GM19468 (cell line): ENCODE data around the gene TENM3.

Source experiments
- ATAC-seq: cut with Tn5 transposase; IDR thresholded peaks from one replicate; pipeline ENCODE4 v1.9.1; 2021; ENCODE audit warnings: mild to moderate bottlenecking, moderate library complexity, moderate number of reproducible peaks; ENCODE audit not compliant: unreplicated experiment; ENCODE audit errors: extremely low read depth

Gene TENM3

DNA sequence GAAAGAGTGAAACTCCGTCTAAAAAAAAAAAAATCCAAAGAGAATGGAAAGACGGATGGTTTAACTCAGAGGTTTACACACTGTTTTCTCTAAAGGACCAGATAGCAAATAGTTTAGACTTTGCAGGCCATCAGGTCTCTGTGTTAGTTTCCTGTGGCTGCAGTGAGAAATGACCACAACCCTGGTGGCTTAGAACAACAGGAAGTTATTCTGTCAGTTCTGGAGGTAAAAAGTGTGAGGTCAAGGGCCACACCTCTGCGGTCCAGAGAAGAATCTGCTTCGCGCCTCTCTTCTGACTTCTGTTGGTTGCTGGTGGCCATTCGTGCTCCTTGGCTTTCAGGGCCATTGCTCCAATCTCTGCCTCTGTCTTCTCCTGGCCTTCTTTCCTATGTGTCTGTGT, 76.9 kb downstream of the TENM3 start:
- ATAC-seq, result no peak

DNA sequence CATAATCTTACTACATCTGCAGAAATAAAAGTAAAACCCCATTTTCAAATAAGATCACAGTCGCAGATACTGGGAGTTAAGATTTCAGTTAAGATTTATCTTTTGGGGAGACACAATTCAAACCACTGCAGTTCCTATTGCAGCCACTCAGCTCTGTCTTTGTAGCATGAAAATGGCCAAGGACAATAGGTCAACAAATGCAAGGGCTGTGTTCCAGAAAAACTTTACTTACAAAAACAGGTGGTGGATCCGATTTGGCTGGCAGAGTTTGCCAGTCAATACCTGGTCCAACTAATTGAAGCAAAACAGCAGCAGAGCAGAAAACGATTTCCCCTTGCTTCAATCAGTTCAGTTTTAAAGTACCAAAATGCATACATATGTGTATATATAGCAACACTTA, 77.4 kb downstream of the TENM3 start:
- no peak for ATAC-seq

DNA sequence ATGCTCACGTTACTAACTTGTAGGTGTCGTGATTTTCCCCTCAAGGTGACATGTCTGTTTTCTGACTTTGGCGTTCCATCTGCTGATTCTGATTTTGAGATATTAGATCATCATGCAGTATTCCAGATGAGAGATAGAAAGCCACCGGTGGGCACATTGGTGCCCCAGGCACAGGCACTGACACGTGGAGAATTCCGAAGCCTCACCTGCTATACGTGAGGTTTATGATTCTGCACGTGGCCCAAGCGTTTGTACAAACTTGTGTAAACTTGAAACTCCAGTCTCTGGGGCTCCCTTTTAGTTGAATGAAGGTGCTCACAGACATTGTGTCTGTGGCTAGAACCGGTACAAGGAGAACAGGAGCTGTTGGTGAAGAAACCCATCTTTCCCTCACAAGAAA, 81.1 kb downstream of the TENM3 start:
- ATAC-seq, result no peak

DNA sequence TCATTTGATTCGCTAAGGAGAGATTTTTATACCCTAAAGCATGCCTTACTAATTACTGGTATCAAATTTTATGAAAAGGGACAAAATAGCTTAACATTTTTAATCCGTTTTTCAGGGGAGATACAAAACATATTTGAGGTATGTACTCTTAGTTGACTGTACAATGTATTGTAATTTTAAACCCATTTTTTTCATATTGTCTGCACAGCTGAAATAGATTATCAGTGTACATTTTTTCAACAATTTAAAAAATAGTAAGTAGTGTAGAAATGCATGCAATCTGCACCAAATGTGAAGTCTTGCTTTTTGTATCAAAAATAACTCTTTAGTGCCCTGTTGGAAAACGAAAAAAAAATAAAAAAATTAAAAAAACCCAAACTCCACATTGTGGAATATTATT, 82.2 kb downstream of the TENM3 start:
- no peak for ATAC-seq

DNA sequence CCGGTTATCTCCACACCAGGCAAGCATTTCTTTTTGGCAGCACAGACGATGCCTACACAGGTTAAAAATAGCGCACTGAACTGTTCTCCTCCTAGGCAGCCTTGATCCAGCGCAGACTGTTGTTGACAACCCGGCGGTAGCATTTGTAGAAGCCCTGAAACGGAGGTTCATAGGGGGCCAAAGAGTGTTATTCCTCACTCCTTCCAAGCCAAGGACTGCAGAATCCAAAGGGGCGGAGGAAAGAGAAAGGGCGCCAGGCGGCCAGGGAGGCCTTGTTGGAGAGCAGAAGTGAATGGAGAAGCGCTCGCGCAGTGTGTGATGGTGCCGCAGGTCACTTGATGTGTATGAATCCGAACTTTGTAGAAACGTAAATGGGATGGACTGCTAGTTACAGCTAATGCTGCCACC, 82.7 kb downstream of the TENM3 start:
- ATAC-seq, result no peak

DNA sequence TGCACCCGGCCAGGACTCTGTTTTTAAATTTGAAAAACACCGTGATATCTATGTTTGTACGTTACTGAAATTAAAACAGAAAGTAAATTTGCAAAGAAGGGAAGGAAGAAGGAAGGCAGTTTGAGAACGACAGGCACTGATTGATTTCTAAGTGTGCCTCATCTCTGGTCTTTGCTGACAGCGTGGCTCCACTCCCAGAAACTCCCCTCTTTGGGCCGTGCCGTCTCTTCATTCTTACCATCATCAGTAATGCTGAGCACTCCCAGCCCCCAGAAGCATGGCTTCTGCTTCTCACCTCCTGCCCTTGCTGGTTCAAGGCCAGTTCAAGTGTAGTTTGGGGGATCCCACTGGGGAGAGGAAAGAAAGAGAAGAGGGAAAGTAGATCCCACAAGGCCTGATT, 85.3 kb downstream of the TENM3 start:
- no peak for ATAC-seq

DNA sequence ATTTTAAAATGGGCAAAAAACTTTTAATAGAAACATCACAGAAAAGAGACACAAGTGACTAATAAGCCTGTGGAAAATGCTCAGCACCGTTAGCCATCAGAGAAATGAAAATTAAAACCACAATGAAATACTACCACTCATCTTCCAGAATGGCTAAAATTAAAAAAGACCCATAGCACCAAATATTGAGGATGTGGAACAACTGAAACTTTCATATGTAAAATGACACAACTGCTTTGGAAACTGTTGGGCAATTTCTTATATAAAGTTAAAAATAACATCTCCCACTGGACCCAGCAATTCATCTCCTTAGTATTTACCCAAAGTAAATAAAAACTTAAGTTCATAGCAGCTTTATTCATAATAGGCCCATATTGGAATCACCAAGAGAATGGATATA, 94.2 kb downstream of the TENM3 start:
- ATAC-seq, result no peak

DNA sequence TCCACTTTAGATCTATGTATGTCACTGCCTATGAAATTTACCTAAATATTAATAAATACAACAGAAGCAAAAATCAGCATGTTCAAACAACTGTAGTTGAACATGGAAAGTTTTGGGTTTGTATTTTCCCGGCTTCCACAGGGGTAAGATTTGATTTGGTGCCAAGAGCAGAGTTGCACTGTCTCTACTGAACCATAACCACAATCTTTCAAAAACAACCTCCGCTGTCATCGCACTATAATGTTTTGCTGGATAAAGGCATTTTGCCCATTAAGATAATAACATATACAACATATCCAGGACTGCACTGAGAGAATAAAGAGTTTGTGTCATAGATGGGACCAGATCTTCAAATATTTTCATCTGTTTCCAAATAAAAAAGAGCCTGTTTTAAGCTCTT, 94.9 kb downstream of the TENM3 start:
- no peak for ATAC-seq

DNA sequence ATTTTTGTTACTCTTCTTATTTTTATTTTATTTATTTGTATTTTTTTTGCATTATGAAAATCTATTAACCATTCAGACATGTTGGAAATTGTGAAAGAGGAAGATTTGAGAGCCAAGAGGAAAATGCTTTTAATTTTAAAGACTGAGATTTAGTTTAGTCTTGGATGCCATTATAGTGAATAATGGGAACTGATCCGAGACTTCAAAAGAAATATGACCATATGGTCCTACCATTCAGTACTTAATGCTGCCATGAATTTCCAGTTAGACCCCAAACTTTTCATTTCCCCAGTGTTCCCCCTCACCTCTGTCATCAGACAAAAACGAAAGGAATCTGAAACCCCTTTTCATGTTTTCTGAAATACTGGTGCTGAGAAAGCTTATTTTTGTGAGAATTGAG, 95.5 kb downstream of the TENM3 start:
- ATAC-seq, result no peak

DNA sequence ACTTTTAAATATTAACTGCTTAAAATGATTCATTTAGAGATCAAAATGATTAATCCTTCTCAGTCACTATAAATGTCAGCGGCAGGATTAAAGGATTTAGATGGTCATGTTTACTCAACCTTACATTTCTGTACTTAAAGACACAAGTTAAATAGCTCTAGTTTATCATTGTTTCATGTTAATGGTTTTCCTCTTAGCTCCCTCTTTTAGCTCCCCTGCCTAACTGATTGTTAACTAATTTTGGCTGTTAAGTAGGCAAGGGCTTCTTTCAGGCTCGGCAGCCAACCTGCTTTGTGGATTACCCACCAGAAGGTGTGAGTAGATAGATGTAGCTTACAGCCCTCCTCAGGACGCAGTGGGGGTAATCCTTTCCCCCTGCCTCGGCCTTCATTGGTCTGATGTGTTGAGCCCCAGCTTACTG, 96.0 kb downstream of the TENM3 start:
- no peak for ATAC-seq

DNA sequence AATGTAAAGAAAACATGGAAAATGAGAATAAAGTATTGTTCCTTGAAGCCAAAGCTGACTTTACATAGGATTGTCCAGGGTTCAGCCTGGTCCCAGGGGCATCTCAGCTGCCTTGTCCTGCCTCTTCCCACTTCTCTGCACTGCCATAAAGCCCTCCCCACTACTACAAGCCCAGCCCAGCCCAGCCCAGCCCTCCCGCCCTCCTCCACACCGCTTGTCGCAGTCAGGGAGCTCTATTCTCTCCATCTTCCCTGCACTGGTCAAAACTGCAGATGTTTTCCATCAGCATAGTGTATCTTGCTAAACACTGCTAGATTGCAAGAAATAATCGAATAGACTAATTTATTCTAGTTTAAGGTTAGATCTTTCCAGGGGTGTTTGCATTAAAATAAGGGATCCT, 100.3 kb downstream of the TENM3 start:
- no peak for ATAC-seq

DNA sequence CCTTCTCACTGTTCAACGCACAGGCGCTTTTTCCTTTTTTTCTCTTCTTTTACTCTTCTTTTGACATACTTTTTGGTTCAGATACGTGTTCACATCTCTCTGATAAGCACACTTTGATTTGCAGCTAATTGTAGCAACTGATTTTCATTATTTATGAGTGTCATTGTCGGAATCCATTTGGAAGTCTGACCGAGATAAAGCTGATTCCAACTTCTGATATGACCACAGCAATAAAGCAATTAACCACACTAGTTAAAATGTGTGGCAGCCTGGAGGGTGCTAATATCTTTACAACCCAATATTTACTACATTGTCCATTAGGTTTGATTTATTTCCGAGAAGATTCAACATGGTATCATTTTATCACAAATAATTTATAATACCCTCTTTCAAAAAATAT, 101.8 kb downstream of the TENM3 start:
- ATAC-seq, result no peak

DNA sequence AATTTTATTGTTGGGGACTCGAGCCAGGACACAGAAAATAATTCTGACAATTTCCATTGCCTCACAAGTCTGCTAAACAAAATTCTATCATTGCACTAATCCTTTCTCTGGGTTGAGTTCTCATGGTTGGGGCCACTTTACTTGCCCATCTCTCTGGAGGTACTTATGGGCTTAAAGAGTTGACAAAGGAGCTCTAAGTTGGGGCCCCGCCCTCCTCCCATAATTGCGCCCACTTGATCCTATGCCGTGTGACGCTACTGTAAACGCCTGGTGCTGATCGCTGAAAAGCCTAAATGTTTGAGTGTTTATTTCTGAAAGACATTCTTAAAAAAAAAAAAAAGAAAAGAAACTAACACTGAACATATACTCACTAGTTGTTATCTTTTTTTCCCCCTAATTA, 103.0 kb downstream of the TENM3 start:
- ATAC-seq, result no peak

DNA sequence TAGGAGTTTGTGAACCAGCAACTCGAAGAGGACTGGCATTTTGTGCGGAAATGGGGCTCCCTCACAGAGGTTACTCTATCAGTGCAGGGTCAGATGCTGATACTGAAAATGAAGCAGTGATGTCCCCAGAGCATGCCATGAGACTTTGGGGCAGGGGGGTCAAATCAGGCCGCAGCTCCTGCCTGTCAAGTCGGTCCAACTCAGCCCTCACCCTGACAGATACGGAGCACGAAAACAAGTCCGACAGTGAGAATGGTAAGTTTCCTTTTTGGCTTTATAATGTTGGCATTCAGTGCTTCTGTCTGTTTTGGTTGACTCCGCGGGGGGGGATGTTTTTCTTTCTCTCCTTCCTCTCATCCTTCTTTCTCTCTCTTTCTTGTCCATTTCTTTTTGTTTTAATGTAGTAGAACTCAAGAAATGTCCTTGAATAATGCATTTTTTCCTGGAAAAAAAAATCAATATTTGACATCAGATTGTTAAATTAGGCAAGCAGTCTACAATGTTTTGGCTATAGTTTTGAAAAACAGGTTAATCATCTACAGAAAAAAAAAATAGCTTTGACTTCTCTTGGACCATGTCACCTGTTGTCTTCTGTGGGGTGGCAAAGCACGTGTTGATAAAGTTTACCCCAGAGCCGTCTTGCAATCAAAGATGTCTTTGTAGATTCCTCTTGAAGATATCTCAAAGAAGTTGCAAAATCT, 103.6 kb downstream of the TENM3 start:
- ATAC-seq, result no peak

DNA sequence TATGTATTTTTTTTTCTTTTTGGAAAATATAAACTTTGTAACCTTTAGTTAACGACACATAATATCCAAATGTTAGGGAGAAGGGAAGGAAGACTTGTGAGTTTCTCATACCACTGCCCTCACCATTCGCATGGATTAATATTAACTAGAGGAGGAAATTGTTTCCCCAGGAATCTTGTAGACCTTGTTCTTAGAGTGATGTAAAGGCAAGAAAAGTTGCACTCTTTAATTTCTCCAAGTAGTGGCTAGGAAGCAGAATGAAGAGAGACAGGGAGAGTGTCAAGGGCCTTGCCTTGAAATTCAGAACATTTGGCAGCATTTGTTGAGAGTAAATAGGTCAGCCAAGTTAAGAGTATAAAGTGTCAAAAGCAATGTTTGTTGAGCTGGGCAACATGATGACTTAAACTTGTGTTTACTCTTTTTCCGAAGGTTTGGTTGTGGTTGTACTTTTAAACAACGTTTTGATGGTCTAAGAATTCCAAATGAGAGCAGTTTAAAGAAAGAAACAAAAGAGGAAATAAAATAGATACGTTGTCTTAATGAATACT, 105.7 kb downstream of the TENM3 start:
- ATAC-seq, result no peak

DNA sequence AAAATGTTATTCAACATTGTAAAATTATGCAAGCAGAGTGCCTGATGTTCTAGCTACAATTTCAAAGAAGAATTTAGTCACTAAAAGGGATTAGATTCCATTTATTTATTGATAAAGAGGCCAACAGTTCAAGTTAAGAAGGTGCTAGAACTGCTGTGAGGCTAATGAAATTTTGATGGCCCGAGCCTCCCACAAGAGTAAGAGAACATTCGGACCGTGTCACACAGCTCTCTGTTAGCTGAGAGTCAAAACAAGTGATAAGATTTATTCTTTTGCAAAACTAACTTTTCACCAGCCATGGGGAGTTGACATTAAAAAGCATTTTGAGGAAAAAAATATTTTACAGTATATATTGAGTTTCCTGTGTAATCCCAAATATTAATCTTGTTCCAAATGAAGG, 106.8 kb downstream of the TENM3 start:
- ATAC-seq, result no peak

DNA sequence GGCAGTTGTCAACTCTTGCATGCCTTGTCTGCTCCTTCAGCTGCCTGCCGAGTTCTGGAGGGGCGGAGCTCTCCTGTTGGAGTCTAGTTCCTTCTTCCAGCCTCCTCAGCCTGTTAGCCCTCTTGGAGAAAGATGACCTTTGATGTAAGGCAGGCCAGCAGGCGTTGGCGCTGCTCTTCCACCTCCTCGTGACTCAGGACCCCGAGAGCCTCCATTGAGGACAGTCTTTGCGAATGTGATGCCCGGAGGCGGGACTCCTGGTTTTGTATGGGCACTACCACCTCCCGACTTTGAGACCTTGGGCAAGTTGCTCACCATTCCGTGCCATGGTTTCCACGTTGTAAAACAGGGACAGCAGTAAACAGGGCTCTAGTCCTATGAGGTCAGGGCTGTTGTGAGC, 108.3 kb downstream of the TENM3 start:
- ATAC-seq, result no peak

DNA sequence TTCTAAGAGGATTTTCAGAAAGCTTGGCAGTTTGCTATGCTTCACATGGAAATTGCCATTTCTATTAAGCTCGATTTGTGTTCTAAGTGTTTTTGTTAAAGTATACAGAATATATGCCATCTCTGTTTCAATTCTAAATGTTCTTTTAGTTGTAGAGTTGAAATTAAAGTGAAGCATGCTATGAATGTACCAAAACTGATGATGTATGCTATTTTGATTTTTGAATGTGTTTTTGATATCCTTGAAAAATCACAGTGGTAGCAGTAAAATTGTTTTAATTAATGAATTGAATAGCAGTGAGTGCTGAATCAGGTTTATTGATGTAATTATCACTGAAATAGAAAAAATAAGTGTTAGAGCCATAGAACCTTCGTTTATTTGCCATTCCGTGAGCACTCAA, 110.9 kb downstream of the TENM3 start:
- no peak for ATAC-seq

DNA sequence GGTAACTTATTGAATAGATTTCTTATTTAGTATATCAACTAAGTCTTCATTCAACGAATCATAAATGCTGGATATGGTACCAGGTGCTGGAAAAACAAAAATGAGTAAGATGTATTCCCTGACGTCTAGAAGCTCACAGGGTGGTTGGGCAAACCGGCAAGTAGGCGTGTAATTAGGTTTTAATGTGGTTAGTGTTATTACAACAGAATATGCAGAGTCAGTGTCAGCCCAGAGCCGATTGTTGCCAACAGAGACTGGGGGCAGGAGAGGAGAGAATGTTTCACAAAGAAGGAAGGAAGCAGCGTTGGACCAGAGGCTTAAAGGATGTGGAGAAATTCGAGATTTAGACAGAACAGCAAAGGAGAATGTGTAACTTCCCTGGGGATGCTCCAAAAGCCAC, 111.7 kb downstream of the TENM3 start:
- no peak for ATAC-seq

DNA sequence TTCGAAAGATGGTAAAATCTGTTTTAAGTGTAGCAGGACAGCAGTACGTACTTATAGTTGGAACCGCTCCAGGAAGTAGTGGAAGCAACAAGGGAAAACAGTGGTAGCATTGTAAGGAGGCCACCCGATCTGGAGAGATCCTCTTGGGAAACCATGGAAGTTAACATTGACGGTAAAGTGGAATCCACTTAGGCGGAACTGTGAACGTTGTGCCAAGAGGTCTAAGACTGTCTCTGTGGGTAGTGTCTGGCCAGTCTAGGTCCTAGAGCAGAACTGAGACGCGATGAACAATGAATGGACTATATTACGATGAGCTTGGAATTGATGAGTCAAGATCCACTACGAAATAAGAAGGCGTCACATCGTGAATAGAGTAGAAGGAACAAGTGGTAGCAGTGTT, 124.0 kb downstream of the TENM3 start:
- ATAC-seq, result no peak

DNA sequence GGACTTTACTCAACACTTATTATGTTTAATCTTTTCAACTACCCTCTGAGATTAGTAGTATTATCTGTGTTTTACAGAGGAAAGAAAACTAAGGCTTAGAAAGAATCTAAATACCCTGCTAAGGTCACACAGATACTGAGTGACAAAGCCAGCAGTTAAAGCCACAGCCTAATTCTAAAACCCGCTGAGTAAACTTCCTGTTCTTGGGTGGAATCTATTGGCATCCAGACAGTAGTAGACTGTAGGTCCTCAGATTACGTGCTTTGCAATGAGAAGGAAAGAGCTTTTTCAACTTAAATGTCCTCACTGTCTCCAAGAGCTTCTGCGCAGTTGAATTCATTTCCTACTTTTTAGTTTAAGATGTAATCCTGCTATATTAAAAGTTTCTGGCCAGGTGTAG, 126.0 kb downstream of the TENM3 start:
- ATAC-seq, result no peak

DNA sequence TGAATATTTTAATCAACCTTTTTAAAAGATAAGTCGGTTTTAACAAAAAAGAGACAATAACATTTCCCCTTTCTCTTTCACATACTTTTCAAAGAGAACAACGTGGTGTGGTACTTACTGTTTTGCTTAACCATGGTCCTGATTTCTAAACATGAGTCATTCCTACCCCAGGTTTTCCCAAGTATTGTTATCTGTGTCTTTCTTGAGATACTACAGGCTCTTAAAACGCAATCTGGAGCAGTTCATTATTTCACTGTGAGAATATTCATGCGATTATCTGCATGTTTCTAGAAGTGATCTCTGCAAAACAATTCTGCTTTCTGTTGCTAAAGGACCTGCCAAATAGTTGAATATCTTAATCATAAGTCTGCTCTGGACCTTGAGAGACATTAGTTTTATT, 127.3 kb downstream of the TENM3 start:
- ATAC-seq, result no peak
